Central memory CD4-positive, alpha-beta T cell (primary cell): ENCODE results near the gene NUAK1.

Experiments
- DNase-seq: peaks from one replicate; pipeline ENCODE4 v3.0.0; 2022

Gene NUAK1

DNA sequence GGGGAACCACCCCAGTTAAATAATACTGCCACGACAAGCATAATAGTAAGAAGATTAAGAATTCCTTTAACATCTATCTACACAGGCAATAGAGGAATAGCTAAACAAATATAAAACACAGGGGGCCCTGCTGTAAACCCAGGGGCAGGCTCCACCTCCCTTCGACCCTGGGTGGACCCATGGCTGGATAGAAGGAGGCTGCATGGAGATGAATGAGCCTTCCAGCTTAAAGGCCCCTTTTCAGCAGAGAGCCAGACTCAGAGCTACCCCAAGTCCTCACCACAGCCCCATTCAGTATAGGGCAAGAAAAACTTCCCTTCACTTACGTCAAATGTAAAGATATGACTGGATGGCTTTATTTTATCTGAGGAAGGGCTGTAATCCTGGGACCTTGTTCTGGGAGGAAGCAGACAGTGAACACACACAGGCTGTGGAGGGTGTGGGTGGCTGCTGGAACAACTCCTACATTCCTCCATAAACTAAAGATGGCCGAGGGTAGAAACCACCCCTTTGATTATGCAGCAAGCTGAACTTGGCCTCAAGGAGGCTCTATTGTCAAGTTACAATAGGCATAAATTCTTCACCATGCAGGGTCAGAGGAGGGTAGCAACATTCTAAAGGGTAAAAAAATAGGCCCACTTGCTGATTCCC lies 30.4 kb downstream of the NUAK1 start:
- DNase-seq: no peak

DNA sequence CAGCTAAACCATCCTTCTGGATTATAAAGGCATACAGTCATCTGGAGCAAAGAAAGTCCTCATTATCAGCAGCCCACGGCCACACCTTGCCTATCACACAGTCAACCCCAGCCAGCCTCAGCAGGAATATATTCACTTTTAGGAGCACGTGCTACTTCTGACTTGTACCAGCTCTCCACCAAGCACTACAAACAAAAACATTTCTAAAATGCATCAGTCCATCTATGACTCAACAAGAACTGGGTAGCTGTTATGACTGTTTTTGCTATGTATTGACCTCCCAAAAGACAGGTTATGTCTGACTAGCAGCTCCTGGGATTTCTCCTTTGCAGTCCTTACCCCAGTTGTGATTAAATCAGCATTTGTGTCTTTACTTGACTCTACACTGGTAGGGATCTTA lies 31.2 kb downstream of the NUAK1 start:
- no peak for DNase-seq

DNA sequence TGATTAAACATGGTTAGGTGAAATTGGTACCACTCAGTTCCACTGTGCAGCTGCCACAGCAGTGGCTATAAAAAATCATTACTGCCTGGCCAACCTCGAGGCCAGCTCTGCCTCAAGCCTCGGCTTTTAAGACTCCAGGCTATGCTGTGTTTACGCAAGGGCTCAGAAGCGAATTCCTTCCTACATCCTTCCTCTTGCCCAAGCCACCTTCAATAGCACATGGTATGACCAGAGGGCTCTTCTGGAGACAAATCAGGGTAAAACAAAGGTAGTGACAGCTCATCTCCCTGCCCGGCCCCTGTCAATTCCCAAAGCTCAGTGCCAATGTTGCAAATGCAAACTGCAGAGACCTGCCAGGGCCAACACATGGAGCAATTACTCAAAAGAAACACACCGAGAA lies 31.9 kb downstream of the NUAK1 start:
- DNase-seq: no peak

DNA sequence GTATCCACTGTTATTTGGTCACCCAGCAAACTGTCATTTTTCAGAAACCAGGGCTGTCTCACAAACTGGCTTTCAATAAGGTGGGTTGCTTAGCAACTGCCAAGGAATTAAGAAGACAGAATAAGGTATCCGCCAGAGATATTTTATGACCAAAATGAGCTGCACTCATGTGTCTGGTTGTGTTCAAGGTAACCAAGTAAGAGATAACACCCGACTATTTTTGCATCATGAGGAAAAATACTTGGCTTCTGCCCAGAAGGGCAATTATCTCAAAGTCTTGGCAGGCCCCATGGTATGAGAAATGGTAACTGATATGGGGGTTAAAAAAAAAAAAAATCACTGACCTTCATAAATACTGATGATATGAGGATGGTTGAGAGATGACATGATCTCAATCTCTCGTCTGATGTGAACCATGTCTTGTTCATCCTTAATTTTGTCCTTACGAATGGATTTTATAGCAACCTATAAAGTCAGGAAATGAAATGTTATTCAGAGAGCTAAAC lies 32.6 kb downstream of the NUAK1 start:
- no peak for DNase-seq

DNA sequence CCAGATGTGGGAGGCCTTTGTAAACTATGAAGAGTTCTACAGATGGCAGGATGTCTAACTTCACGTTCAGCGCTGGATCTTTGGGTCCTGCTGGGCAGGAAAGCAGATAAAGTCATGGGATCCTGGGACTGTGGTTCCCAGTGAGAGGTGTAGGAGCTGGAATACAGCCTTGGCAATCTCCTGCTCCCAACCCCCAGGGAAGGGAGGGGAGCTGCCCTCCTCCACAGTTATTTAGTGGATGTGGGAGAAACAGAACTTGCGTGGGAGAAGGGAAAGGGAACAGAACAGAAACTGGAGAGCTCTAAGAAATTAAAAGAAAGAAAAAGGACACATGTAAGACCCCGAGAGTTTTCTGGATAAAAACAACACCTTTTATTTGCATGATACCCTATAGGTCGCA lies 37.0 kb downstream of the NUAK1 start:
- DNase-seq: no peak

DNA sequence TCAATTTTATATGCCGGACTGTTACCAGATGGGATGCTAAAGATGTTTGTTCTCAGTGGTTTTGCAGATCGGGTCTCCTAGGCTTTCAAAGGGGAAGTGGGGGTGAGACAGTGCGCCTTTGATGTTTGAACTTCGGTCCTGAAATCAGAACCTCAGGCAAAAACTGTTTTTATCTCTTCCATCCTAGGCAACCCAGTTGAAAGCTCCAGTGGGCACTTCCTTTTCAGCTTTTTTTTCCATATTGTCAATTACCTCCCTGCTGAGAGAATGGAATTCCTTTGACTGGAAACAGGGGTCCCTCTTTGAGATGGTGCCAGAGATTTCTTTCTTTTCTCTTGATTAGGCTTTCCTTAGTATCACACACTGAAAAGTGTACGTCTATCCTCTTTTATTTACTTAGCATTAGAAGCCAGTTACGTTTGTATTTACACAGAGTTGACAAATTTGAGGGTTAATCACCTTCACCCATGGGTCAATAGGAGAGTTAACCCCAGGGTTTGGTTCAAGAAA lies 40.0 kb downstream of the NUAK1 start:
- no peak for DNase-seq

DNA sequence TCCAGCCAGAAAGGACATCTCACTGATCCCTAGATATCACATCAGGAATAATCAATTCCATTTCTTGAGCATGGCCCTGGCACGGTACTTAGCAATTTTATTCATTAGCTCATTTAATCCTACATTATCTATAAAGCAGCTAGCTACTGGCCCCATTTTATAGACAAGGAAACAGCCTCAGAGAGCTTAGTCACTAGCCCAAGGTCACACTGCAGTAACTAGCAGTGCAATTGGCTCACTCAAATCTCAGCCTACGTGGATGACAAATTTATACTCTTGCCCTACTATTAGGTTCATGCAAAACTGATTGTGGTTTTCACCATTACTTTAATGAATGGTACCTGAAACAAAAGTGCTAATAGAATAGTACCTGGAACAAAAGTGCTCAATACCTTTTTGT lies 41.7 kb downstream of the NUAK1 start:
- no peak for DNase-seq

DNA sequence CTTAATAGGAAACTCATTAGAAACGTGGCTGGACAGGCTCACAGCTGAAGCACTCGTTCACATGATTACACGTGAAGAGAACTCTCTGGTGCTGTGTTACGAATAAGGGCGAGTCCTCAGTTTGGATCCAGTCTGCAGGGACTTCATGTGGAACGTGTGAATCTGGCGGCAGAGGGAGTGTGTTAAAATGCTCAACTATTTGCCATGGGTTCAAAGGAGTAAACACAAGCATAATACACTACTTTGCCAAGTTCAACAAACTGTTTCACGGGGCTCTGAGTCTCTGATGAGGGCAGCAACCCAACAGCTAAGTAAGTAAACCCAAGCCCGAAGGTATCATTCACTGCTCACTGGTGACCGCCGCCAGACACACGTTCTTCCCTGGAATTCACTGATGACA lies 42.4 kb downstream of the NUAK1 start:
- no peak for DNase-seq

DNA sequence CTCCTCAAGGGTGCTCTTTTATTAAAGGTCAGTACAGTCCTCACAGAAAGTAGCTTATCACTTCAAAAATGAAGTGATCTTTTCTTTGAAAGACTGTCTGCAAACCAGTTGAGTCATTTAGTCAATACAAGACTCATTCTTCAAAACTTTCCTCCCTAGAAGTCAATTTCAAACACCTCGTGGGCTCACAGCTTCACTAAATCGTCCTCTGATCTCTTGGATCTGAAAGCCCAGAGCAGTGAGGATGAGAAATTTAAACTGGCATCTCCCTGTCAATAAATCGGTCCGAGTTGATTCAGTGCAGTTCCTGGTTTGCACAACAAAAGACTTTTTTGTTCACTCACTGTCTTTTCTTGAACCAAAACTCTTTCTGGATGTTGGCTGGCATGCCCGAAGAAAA lies 44.5 kb downstream of the NUAK1 start:
- no peak for DNase-seq

DNA sequence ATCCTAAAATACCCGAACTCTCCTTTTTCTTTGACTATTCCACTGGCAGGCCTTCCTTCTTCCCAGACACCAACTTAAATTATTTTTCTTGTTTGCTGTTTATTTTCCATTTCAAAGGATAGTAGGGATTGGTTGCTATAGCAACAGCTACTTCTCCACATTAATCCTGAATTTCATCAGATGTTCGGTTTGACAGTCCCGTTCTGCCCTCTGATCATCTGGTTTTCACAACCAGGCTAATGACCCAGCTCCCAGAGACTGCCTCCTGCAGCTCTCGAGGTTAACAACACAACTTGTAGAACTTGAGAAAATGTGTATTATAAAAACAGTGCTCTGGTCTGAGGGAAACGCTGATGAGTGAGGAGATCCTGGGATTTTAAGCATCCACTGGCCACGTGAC lies 45.5 kb downstream of the NUAK1 start:
- DNase-seq: no peak

DNA sequence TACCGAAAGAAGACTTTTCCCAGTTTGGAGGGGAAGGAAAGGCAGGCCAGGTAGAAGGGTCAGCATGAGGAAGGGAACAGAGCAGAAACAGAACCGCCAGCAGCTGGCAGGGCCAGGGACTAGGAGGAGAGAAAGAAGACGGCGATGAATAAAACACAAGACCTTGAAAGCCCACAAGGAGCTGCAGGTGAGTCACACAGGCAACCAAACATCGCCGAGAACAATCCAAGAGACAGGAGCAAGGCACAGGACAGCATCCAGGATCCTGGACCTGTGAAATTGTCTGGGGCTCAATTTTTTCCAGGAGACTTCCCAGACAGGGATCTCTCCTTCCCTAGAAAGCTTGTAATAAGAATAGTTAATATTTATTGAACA lies 47.3 kb downstream of the NUAK1 start:
- no peak for DNase-seq

DNA sequence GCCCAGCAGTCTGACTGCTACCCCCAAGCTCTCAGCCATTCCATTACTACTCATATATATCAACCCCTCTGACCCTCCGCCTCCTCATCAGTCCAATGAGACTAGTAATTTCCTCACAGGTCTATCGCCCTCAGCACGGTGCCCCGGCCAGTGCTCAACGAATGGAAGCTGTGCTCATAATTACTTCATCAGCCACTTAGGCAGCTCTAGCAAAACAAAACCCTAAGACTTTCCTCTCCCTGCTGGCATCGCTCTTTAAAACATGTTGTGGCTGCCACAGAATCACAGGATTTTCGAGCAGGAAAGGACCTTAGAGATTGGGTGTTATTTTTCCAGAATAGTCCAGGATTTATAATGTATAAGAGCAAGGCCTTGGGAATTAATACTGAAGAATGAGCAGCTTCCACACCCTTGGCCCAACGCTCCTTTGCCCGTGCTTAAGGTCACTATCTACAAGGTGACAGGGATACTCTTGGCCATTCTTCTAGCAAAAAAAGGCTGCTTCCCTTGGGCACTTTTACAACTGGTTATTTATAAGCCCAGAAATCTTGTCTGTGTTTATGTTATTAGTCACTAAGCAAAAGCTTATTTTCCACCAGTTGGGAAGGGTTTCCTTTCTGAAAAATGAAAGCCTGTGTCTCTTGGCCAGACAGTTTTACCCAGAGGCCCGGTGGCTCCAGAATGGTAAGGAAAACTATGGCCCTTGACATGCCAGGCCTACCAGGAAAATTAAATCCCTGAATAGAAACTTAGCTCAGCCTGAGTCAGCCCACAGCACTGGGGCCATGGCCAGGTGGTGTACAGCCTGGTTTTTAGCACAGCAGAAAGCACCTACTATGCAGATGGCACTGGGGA lies 47.9 kb downstream of the NUAK1 start:
- no peak for DNase-seq

DNA sequence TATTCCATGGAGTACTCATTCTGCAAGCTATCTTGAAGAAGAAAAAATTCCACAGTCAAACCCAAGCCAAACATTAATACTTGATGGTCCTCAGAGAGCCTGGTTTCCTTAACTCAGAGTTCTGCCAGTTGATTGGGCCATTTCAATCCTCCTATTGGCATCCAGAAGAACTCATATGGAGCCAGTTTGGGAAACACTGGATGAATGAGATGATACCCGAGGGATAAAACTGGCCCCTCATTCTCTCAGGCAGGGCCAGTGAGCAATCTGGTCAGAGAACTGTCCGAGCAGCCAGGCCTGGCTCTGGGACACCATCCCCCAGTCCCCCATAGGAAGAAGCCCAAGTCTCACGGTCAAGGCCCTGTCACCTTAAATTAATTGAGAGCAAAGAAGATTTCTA lies 48.8 kb downstream of the NUAK1 start:
- no peak for DNase-seq

DNA sequence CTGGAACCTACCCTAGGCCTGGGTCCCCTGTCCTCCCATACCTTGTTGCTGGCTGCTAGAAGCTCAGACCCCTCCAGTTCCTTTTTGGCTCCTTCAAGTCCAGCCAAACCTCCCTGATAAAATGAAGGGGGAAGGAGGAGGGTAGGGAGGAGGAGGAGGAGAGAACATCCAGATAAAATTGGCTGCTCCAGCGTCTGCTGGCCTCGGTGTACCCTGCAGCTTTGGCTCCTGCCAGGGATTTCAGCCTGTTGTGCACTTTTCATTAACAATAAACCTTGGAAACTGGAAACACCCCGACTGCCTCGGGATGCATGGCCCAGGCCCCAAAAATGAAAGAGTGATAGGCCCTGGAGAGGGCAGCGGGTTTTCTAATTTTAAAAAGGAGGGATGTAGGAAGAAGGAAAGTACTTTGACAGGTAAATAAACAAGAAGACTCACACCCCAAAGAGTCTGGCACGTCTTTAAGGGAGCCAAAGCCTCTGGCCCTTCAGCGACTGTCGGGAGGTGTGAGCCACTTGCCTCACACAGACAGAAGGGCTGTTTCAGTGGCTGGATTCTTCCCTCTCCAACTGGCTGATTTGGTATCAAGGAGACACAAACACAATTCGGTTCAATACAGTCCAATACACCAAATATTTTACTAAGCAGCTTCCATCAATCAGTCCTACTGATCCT lies 49.8 kb downstream of the NUAK1 start:
- DNase-seq: no peak

DNA sequence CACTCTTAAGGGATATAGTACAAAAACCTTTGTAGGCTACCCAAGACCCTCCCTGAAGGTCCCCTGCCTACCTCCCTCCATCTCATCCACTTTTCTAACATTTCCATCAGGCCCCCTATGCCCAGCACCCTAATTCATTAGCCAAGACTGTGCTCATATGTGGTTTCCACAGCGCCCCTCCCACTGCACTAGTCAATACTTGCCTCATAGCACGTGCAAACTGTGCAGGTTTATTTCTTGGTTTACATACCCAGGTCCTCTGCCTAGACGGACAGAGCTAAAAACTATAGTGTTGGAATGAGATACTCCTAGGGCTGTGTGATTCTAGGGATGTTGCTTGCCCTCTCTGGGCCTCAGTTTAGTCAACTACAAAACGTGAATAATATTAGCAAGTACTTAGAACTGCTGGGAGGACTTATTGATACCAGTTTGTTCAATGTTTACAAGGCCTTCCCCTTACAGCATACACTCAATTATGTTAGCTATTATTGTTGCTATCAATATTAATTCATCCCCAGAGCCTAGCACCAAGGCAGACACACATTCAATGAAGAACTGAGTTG lies 50.4 kb downstream of the NUAK1 start:
- no peak for DNase-seq

DNA sequence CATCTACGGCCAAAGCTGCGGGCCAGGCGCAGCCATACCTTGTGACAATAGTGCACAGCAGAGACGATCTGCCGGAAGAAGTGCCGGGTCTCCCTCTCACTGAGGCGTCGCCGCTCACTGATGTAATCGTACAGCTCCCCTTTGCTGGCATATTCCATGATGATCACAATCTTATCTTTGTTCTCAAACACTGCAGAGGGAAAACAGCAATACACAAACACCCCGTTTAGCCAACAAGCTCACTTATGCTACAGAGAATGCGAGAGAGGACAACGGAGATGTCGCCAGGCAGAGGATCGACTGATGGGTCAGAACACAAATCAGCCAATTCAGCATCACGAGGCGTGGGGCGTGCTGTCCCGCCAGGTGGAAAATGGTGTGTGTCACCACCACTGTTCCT lies 52.1 kb downstream of the NUAK1 start:
- no peak for DNase-seq

DNA sequence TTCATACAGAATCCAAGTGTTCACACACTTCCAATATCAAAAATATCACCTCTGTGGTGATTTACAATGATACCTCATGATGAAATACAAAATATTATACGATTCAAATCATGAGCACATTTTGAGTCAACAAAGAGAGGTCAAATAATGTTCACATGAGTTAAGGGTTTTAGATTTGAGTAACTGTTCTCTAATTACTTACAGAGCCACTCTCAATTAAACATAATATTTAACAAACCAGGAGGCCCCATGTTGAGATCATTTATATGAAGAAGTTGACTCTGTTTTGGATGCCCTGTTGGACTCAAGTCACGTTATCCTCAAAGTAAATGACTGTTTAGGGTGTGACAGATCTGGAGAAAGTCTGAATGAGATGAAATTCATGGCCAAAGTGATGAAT lies 53.5 kb downstream of the NUAK1 start:
- no peak for DNase-seq

DNA sequence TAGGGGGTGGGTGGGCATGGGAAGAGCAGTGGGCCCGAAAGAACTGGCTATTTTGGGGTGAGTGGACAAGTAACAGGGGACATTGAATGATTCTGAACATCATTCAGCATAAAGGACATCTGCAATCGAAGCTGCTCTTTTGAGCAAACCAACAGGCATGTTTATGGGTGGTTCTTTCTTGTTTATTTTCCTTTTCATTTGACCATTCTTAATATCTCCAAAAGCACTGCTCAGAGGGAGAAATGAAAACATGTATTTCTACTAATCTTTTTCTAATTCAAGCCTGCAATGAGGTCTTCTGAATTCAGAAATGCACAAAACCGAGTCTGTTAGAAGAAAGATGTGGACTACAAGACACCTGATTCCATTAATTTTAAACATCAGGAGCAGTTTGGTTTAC lies 54.0 kb downstream of the NUAK1 start:
- DNase-seq: no peak

DNA sequence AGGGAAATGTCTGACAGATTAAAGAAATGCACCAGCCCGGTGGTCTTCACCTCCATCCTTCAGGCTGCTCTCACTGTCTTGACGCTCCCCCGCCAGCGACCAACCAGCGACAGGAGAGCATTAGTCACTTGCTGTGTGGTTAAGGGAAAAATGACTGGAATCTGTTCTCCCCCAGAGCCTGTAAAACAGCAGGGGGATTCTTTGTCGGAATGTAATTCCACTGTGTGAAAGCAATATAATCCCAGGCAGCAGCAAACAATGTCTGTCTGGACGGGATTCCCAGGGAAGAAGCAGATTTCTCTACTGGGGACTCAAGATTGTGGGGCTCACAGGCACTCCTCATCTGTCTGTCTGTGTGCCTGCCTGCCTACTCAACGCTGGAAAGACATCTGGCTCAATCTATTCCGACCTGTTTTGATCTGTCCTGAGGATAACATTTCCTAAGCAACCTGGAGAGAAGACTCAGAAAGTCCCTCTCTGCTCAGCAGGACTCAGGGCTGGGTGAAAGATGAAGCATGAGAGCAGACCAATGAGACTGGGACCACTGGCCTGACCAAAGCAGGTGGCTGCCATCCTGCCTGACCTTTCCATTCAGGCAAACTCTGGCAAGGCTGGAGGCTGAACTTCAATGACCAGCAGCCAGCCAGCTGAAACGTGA lies 54.6 kb downstream of the NUAK1 start:
- no peak for DNase-seq

DNA sequence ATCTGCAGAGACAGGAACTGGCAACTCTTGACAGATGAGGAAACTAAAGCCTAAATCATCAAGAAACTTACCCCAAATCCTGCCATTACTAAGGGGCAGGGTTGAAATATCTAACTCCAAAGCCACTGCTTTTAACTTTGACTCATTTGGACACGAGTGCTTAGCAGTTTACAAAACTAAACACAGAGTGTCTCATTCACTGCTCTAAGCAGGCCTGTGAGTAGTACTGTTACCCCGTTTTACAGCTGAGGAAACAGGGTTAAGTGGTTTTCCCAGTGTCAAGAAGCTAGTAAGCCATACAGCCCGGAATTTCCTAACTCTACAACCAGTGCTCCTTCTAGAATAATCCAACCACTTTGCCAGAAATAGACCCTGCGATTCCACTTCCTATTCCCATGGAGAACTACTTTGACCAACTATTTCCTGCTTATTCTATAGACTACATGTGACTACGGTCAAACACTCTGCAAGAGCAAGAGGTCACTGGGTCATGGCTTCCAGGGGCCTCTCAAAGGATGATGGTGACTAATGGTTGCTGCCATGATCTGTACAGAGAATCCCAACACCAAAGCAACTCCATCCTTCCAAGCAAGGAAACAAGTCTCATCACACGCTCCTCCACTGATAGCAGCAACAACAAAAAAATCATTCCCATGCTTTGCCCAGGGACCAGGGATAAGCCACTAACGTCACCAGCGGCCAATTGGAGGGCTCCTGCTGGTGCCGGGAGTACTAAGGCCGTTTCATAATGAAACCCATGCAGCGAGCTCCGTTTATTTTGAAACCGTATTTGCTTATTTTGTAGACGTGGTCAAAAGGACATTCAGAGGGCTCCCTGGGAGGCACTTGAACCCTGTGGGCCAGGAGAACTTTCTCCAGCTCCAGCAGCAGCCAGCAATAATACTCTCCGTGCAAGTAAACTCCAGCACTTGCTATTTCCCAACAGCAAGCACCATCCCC lies 56.3 kb downstream of the NUAK1 start:
- DNase-seq: no peak

DNA sequence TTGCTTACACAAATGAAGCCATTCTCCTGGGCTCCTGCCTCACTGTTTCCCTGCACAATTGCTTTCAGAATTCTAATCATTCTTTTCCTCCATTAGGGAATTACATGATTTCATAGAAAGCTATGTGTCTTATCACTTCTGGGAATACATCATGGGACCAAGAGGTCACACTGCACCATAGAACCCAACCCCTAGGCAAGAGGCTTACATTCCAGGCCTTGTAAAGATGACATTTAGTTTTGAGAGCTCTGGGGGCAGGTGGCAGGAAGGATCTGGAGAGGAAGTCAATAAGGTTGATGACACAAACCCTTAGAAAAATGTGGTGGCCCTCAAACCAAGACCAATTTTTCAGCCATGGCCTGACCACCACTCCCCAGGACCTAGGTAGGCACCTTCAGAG lies 57.1 kb downstream of the NUAK1 start:
- DNase-seq: no peak

DNA sequence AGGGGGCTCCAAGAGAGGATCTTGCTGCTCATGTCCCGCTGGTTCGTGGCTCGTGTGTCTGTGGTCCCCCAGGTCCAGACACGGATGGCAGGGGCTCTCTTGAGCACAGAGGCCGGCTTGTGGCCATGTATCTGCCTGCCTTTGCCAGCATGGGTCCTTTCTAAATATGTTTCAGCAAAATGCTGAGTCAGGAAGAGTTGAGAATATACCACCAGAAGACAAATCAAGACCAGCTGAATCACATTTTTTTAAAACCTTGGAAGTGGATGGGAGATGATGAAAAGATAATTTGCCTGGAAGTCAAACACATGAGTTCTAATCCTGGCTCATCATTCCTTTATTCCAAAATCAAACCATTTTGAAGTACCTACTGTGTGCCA lies 58.0 kb downstream of the NUAK1 start:
- DNase-seq: no peak
